NCI-H774 (cell line): ENCODE measurements around the gene ENHO.
"Not testable (repeated sequence)": the region's sequence is repeated elsewhere in the genome, so short reads cannot be mapped to it uniquely, and the experiment has no call there.

Source experiments
- DNase-seq: peaks from one replicate; lab custom pipeline; 2025; lab: John Stamatoyannopoulos, UW

The ENHO gene

DNA sequence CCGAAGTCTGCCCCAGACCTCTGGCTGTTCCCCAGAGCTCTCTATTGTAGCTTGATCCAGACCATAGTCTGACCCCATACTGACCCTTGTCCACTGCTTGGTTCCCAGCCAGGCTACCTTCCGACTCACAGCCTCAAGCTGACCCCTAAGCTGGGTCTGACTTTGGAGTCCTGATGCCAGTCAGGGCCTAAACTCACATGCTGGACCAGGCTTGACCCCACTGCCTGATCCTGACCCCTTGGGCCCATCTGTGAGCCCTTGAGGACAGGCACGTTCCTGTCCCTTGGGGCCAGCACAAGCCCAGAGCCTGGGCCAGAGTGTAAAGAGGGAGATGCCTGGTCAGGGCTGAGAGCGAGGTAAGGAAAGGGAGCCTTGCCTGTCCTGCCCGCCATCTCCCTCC, 32.7 kb upstream of the ENHO start:
- DNase-seq = no peak

DNA sequence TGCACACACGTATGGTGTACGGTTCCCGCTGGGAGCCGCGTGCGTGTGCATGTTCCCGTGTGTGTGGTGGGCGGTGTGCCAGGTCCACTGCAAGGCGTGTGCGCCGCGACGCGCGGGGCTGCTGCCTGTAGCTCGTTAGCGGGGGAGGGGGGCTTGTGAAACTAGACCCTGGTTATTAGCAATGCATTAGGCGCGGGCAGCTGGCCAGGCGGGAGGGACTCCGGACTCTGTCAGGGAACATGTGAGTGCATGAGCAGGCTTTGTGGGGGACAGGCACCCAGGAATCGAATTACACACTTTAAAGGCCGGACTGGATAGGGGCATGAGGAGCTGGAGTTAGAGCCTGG, 32.2 kb upstream of the ENHO start:
- no peak for DNase-seq

DNA sequence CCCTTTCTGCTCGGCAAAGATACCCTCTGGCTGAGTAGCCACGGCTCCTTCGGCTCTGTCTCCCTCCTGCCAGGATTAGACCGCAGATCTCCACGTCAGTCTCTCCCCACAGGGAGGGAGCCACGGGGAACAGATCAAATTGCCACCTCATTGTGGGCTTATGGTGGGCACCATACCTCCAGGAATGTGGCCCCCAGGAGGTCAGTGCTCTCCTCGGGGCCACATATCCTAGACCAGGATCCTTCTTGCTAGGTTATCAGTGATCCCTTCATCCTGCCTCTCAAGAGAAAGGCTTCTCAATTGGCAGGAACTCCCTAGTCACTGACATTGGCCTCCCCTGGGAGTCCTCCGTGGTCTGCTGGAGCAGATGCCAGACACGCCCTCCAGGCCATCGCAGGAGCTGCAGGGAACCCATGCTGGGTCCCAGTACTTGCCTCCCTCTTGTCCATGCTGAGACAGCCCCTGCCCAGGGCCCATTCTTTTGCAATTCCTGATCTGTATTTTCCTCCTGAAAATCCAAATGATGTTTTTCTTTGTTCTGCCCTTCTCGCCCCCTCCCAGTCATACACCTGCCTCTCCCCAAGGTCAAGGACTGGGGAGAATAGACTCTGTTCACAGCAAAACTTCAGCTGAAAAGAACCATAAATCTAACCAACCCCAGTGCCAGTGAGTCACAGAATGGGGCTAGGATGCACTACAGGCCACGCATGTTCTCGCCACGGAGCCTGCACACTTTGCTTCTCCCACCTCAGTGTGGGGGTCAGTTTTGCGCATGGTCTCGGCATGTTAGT, 31.6 kb upstream of the ENHO start:
- DNase-seq = no peak

DNA sequence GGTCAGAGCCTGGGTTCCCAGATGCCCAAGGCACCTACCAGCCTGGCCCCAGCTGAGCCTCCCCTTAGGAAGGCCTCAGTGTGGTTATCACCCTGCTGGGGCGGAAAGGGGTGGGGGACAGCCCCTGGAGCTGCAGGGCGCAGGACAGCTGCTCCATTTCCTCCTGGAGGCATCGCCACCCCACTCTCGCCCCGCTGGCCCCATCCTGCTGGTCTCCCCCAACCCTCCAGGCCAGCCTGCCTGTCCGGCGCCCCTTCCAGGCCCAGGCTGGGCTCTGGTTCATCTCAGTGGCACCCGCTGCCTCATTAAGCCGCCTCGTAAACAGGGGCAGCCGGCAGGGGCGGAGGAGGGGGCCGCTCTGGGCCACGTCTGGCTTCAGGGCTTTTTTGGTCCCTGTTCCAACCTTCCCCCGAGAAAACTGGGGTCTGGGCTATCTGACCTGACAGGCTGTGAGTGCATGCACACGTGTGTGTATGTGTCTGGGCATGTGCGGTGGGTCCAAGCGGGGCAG, 30.8 kb upstream of the ENHO start:
- no peak for DNase-seq

DNA sequence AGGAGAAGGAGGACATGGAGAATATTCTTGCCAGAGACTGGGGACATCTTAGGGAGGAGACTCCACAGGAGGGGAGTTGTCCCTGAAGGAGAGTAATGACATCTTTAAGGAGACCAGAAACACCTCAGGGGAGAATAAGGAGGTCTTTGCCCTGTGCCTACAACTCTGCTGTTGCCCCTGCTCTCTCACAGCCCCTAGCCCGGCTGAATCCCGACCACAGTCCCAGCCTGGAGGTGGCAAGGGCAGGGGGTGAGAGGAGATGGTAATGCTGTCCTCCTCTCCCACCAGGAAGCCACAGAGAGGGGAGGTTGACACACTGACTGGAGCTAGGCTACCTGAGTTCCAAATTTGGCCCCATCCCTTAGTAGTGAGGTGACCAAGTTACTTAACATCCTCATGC, 30.2 kb upstream of the ENHO start:
- DNase-seq = no peak

DNA sequence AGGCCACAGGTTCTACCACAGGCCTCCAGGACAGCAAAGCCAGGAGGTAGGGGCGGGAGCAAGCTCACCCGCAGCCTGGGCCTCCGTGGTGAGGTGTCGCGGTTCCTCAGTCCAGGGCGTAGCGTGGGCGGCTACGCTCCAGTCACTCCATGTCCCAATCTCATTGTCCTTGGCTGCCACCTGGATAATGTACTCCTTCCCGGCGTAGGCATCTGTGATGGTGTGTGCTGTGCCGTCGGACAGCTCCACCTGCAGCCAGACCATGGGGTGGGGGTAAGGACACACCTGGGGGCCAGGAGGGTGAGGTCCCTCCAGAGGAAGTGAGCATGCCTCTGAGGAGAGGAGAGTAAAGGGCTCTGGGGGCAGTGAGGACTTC, 29.8 kb upstream of the ENHO start:
- DNase-seq = no peak

- no peak for DNase-seq
Measured at GRCh38 chr9:34551751-34552605, 29.2 kb upstream of the ENHO start.

DNA sequence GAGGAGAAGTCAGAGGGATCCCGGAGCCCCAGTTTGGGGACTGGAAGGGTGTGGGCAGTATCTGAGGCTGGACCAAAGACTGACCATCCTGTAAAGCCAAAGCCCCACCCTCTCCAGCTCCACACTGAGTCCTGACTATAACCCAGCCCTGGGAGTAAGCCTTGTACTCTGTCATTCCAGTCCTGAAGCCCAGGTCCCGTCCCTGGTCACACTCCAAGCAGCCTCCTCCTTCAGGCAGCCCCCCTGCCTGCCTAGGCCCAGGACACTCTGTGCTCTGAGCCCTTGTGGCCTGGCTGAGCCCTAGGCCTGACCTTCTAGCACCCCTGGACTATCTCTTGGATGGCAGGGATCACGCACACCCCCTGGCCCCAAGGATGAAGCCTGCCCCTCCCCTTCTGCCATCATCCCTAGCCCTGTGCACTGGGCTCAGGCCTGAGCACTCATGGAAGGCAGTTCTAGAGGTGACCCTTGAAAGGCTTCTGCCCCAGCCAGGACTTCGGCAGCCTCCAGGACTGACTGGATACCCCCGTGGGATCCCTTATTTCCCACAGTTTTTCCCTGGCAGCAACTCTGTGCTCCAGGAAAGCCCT, 28.0 kb upstream of the ENHO start:
- DNase-seq = no peak

DNA sequence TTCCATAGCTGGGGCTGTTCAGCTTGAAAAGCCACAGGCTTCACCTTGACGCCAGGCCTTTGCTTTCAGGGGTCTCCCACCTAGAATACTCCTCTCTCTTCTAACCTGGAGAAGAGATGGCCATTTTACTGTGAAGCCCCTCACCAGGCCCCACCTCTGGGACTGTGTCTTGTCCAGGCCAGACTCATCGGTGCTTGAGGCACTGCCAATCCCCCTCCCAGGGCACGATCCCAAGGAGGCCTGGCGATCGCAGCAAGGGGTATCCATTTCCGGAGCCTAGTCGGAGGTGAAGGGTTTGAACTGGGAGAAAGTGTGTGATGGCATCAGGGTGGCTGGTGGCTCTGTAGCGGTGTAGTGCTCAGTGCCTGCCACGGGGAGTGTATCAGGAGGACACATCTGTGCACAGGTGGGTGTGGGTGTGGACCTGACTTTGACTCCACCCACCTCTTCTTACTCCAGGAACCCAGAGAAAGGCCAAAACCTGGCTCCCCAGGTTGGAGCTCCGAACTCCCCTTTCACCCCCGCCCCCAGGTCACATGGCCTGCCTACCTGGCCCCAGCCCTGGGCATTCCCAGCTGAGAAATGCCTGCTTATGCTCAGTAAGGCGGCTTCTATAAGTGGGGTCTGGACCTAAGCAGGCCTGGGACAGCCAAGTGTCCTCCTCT, 27.4 kb upstream of the ENHO start:
- DNase-seq = no peak

DNA sequence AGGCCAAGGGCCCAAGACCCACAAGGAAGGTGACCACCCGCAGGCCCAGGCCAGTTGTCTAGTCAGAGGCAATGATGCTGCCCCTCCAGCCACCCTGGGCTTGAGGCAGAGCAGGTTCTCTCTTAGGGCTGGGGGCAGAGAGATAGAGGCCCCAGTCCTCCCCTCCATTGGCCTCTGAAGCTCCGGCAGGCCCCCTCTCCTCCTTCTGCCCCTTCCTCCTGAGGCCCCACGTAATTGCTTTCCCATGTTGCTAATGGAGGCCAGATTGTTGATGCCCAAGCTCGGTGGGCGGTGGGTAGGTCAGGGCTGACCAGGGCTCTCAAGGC, 26.6 kb upstream of the ENHO start:
- no peak for DNase-seq

DNA sequence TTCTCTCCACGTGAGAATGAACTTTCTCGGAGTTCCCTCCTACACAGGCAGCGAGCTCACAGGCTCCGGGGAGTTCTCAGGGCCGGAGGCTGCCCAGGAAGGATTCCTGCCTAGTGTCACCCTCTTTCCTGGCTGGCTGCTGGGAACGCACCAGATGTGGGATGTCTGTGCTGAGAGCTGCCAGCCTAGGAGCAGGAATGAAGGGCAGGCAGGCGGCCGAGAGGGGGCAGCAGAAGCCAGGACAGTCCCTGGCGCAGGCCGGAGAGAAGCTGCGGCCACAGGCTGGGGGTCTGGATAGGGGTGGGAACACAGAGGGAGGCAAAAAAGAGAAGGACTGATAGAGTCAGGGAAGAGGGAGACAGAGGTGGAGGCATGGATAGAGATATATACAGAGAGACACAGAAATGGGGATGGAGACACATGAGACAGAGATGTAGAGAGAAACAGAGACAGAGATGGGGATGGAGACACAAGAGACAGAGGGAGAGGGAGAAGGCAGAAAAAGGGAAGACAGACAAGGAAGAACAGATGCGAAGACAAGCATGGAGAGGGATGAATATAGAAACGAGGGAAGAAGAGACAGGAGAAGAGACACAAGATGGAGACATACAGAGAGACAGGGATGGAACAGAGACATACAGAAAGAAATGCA, 25.3 kb upstream of the ENHO start:
- peak; percentile 9 for DNase-seq

GRCh38 chr9:34546834-34547827, 24.3 kb upstream of the ENHO start:
- peak; percentile 10 for DNase-seq

- no peak for DNase-seq
Measured at GRCh38 chr9:34546102-34546833, 23.5 kb upstream of the ENHO start.

- DNase-seq = no peak
Measured at GRCh38 chr9:34545497-34545896, 22.7 kb upstream of the ENHO start.

GRCh38 chr9:34544035-34544434, 21.2 kb upstream of the ENHO start:
- DNase-seq = no peak

DNA sequence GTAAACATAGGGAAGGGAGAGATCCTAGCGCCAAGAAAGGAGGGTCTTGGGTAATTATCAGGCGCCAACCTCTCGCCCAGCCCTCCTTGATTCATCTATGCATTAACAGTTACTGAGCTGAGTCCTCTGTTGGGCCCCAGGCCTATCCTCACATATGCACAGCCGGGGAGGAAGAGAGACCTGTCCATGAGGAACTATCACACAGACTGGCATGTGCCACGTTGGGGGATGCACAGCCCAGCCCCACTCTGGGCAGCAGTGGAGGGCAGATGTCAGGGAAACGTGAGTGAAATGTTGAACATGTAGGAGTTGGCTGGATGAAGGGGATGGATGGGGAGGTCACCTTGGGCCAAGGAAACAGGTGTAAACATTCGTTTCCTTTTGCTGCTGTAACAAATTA, 18.8 kb upstream of the ENHO start:
- no peak for DNase-seq

DNA sequence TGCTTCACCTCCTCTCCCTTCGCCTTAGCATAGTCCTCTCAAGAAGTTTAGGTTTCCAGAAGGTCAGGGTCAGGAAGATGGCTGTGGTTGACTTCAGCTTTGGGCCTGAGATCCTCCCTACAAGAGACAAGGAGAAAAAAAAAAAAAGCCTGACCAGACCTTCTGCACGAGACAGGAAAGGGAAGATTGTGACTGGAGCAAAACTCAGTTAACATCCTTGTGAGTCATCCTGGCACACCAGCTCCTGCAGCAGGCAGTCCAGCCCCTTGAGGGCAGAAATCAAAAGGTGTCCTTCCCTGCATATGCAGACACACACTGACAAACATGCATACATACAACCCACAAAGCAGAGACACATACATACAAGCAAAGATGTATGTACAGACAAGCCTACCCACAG, 18.0 kb upstream of the ENHO start:
- DNase-seq = no peak

DNA sequence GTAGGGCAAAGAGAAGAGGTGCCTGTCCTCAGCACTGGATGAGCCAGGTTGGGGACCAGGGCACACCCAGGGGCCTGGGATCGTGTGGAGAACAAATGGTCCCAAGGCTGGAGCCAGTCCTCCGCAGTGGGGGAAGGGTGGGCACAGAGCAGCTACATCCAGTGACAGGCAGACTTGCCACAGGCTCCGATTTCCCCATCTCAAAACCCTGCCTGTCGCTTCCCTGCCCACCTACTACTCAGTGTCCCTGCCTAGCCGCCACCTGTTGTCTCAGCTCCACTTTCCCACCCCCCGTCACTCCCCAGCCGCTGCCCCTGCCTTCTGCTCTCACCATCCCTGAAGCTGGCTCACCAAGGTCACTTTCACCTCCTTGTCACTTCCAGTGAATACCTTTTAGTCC, 13.9 kb upstream of the ENHO start:
- DNase-seq = no peak

- DNase-seq = not testable (repeated sequence)
Measured at GRCh38 chr9:34532041-34532440, 9.3 kb upstream of the ENHO start.

- DNase-seq = no peak
Measured at GRCh38 chr9:34526026-34526425, 3.2 kb upstream of the ENHO start.
